HEK293 (cell line): ENCODE data around the gene UTP3.

Experiments
- CTCF ChIA-PET: fragments of 350-600 bp; formaldehyde crosslinking; extraction: SDS; loops from one replicate; lab custom pipeline; 2021; ENCODE audit warnings: antibody characterized with exemption; lab: Yijun Ruan, JAX
- POLR2A ChIA-PET: fragments of 300-600 bp; formaldehyde crosslinking; extraction: SDS; loops from one replicate; lab custom pipeline; 2020; ENCODE audit warnings: antibody characterized with exemption, inconsistent platforms; lab: Yijun Ruan, JAX
- H3K27ac ChIP-seq: fragments of 200-500 bp; sonication (Bioruptor generic); 2 replicates; pipeline ENCODE4 v1.5.1; 2014; ENCODE audit warnings: low read depth, low read length, control low read depth, inconsistent platforms; ENCODE audit errors: extremely low read depth
- H3K36me3 ChIP-seq, 2 experiments: fragments of 200-500 bp in 1 of 2; sonication (Bioruptor generic) in 1 of 2; 1 replicate in 1 of 2; 2 replicates in 1 of 2; pipeline ENCODE4 v1.5.1; 2014 to 2017; ENCODE audit warnings: inconsistent platforms in 2 of 2, low read length in 2 of 2; ENCODE audit not compliant: control insufficient read depth in 2 of 2, insufficient read depth in 1 of 2
- H3K4me1 ChIP-seq: fragments of 200-500 bp; sonication (Bioruptor generic); 2 replicates; pipeline ENCODE4 v1.5.1; 2014; ENCODE audit warnings: mild to moderate bottlenecking, low read length, inconsistent platforms; ENCODE audit not compliant: control insufficient read depth, insufficient read depth
- H3K4me3 ChIP-seq: 2 replicates; pipeline ENCODE4 v1.5.1; 2011; ENCODE audit warnings: low read depth, mild to moderate bottlenecking, control low read depth, low read length, moderate library complexity
- H3K9me3 ChIP-seq: fragments of 200-500 bp; sonication (Bioruptor generic); 2 replicates; pipeline ENCODE4 v1.5.1; 2014; ENCODE audit warnings: low read depth, low read length, inconsistent platforms; ENCODE audit not compliant: control insufficient read depth, insufficient read depth
- KLF1 ChIP-seq: fragments of 450-650 bp; formaldehyde crosslinking; IDR thresholded peaks from 2 replicates; pipeline ENCODE4 v1.5.1; 2016; ENCODE audit warnings: missing biosample characterization, missing genetic modification characterization
- MEIS1 ChIP-seq: sonication (generic); formaldehyde crosslinking; IDR thresholded peaks from 2 replicates; pipeline ENCODE4 v1.8.1; 2022; ENCODE audit warnings: missing genetic modification reagents, mild to moderate bottlenecking, borderline replicate concordance
- OVOL3 ChIP-seq: fragments of 450-650 bp; formaldehyde crosslinking; IDR thresholded peaks from 2 replicates; pipeline ENCODE4 v1.5.1; 2016; ENCODE audit warnings: missing biosample characterization, missing genetic modification characterization
- RBAK ChIP-seq: fragments of 450-650 bp; formaldehyde crosslinking; IDR thresholded peaks from 2 replicates; pipeline ENCODE4 v1.5.1; 2016; ENCODE audit warnings: missing biosample characterization, missing genetic modification characterization
- SP2 ChIP-seq: fragments of 450-650 bp; formaldehyde crosslinking; IDR thresholded peaks from 2 replicates; pipeline ENCODE4 v1.5.1; 2016; ENCODE audit warnings: missing biosample characterization, missing genetic modification characterization
- ZBTB21 ChIP-seq: fragments of 450-650 bp; formaldehyde crosslinking; IDR thresholded peaks from 2 replicates; pipeline ENCODE4 v1.5.1; 2017; ENCODE audit warnings: missing biosample characterization, missing genetic modification characterization
- ZBTB8A ChIP-seq: fragments of 450-650 bp; formaldehyde crosslinking; IDR thresholded peaks from 2 replicates; pipeline ENCODE4 v1.5.1; 2016; ENCODE audit warnings: missing biosample characterization, missing genetic modification characterization
- ZNF155 ChIP-seq: fragments of 450-650 bp; formaldehyde crosslinking; IDR thresholded peaks from 2 replicates; pipeline ENCODE4 v1.5.1; 2016; ENCODE audit warnings: missing biosample characterization, missing genetic modification characterization
- ZNF184 ChIP-seq: fragments of 450-650 bp; IDR thresholded peaks from 2 replicates; pipeline ENCODE4 v1.5.1; 2018; ENCODE audit warnings: missing biosample characterization, mild to moderate bottlenecking, missing genetic modification characterization
- ZNF473 ChIP-seq: fragments of 450-650 bp; formaldehyde crosslinking; IDR thresholded peaks from 2 replicates; pipeline ENCODE4 v1.5.1; 2017; ENCODE audit warnings: missing biosample characterization, missing genetic modification characterization
- ZNF530 ChIP-seq: fragments of 450-650 bp; formaldehyde crosslinking; IDR thresholded peaks from 2 replicates; pipeline ENCODE4 v1.5.1; 2016; ENCODE audit warnings: low read depth, missing biosample characterization, missing genetic modification characterization
- ZNF544 ChIP-seq: fragments of 450-650 bp; formaldehyde crosslinking; IDR thresholded peaks from 2 replicates; pipeline ENCODE4 v1.5.0; 2017; ENCODE audit warnings: missing biosample characterization, missing genetic modification characterization
- ZNF548 ChIP-seq: fragments of 450-650 bp; formaldehyde crosslinking; IDR thresholded peaks from 2 replicates; pipeline ENCODE4 v1.5.1; 2016; ENCODE audit warnings: missing biosample characterization, missing genetic modification characterization
- ZNF626 ChIP-seq: fragments of 450-650 bp; sonication (Bioruptor Pico); formaldehyde crosslinking; IDR thresholded peaks from 2 replicates; pipeline ENCODE4 v1.5.1; 2018; ENCODE audit warnings: missing biosample characterization, missing genetic modification characterization, inconsistent platforms
- ZNF670 ChIP-seq: fragments of 450-650 bp; formaldehyde crosslinking; IDR thresholded peaks from 2 replicates; pipeline ENCODE4 v1.5.1; 2016; ENCODE audit warnings: missing biosample characterization, missing genetic modification characterization, low read depth
- ZNF76 ChIP-seq: fragments of 450-650 bp; formaldehyde crosslinking; IDR thresholded peaks from 2 replicates; pipeline ENCODE4; 2016; ENCODE audit warnings: low read depth, missing biosample characterization, missing genetic modification characterization, borderline replicate concordance
- ZNF768 ChIP-seq: fragments of 450-650 bp; formaldehyde crosslinking; IDR thresholded peaks from 2 replicates; pipeline ENCODE4 v1.5.1; 2018; ENCODE audit warnings: missing biosample characterization, mild to moderate bottlenecking, missing genetic modification characterization
- ZNF791 ChIP-seq: fragments of 450-650 bp; formaldehyde crosslinking; IDR thresholded peaks from 2 replicates; pipeline ENCODE4 v1.5.1; 2016; ENCODE audit warnings: missing biosample characterization, missing genetic modification characterization
- TF ChIP-seq, protein P1 (sequence below): fragments of 450-650 bp; formaldehyde crosslinking; IDR thresholded peaks from 2 replicates; pipeline ENCODE4 v1.5.1; 2016; ENCODE audit warnings: missing biosample characterization, missing genetic modification characterization
- TF ChIP-seq, protein P2 (sequence below): fragments of 450-650 bp; IDR thresholded peaks from 2 replicates; pipeline ENCODE4 v1.5.1; 2018; ENCODE audit warnings: missing biosample characterization, mild to moderate bottlenecking, missing genetic modification characterization
- TF ChIP-seq, protein P3 (sequence below): fragments of 450-650 bp; formaldehyde crosslinking; IDR thresholded peaks from 2 replicates; pipeline ENCODE4 v1.5.1; 2017; ENCODE audit warnings: missing biosample characterization, missing genetic modification characterization
- TF ChIP-seq, protein P4 (sequence below): fragments of 450-650 bp; formaldehyde crosslinking; IDR thresholded peaks from 2 replicates; pipeline ENCODE4 v1.5.1; 2016; ENCODE audit warnings: missing biosample characterization, missing genetic modification characterization, borderline replicate concordance
- TF ChIP-seq, protein P5 (sequence below): fragments of 450-650 bp; formaldehyde crosslinking; IDR thresholded peaks from 2 replicates; pipeline ENCODE4 v1.5.1; 2016; ENCODE audit warnings: missing biosample characterization, missing genetic modification characterization

Gene UTP3

DNA sequence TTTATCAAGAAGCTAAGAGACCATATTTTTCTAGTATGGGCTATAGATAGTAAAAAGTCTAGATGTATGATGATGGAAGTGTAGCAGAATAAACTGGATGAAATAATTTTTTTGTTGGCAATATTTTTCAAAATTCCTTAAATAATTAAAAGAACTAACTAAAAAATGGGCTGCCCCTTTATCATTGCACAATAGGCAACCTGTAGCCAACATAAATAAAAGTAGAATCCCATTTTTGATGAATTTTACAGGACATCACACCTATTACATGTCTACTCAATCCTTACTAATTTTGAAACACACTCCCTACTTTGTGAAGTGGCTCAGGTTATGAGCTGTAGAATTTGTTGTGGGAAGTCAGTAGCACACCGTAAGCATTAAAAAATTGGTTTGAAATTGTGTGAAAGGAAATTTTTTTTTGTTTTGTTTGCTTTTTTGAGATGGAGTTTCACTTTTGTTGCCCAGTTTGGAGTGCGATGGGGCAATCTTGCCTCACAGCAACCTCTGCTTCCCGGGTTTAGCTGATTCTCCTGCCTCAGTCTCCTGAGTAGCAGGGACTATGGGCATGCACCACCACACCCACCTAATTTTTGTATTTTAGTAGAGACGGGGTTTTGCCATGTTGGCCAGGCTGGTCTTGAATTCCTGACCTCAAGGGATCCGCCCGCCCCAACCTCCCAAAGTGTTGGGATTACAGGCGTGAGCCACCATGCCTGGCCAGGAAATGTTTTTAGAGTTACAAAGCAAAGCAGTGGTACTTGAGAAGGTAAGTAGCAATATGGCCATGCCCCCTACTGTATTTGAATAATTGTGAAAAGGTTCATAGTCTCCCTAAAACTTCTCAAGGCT, 24.5 kb downstream of the UTP3 start:
- CTCF ChIA-PET, result no interaction called here
- TF ChIP-seq, protein P1, sequence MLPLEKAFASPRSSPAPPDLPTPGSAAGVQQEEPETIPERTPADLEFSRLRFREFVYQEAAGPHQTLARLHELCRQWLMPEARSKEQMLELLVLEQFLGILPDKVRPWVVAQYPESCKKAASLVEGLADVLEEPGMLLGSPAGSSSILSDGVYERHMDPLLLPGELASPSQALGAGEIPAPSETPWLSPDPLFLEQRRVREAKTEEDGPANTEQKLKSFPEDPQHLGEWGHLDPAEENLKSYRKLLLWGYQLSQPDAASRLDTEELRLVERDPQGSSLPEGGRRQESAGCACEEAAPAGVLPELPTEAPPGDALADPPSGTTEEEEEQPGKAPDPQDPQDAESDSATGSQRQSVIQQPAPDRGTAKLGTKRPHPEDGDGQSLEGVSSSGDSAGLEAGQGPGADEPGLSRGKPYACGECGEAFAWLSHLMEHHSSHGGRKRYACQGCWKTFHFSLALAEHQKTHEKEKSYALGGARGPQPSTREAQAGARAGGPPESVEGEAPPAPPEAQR (tag by site-specific recombination), result no peak
- TF ChIP-seq ZNF473 (tag by site-specific recombination), result no peak
- TF ChIP-seq ZNF791 (tag by site-specific recombination), result no peak
- TF ChIP-seq MEIS1, result no peak
- TF ChIP-seq, protein P2, sequence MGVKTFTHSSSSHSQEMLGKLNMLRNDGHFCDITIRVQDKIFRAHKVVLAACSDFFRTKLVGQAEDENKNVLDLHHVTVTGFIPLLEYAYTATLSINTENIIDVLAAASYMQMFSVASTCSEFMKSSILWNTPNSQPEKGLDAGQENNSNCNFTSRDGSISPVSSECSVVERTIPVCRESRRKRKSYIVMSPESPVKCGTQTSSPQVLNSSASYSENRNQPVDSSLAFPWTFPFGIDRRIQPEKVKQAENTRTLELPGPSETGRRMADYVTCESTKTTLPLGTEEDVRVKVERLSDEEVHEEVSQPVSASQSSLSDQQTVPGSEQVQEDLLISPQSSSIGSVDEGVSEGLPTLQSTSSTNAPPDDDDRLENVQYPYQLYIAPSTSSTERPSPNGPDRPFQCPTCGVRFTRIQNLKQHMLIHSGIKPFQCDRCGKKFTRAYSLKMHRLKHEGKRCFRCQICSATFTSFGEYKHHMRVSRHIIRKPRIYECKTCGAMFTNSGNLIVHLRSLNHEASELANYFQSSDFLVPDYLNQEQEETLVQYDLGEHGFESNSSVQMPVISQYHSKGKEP (tag by site-specific recombination), result no peak
- TF ChIP-seq, protein P3, sequence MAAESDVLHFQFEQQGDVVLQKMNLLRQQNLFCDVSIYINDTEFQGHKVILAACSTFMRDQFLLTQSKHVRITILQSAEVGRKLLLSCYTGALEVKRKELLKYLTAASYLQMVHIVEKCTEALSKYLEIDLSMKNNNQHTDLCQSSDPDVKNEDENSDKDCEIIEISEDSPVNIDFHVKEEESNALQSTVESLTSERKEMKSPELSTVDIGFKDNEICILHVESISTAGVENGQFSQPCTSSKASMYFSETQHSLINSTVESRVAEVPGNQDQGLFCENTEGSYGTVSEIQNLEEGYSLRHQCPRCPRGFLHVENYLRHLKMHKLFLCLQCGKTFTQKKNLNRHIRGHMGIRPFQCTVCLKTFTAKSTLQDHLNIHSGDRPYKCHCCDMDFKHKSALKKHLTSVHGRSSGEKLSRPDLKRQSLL, result no peak
- no peak for TF ChIP-seq RBAK
- TF ChIP-seq, protein P4, sequence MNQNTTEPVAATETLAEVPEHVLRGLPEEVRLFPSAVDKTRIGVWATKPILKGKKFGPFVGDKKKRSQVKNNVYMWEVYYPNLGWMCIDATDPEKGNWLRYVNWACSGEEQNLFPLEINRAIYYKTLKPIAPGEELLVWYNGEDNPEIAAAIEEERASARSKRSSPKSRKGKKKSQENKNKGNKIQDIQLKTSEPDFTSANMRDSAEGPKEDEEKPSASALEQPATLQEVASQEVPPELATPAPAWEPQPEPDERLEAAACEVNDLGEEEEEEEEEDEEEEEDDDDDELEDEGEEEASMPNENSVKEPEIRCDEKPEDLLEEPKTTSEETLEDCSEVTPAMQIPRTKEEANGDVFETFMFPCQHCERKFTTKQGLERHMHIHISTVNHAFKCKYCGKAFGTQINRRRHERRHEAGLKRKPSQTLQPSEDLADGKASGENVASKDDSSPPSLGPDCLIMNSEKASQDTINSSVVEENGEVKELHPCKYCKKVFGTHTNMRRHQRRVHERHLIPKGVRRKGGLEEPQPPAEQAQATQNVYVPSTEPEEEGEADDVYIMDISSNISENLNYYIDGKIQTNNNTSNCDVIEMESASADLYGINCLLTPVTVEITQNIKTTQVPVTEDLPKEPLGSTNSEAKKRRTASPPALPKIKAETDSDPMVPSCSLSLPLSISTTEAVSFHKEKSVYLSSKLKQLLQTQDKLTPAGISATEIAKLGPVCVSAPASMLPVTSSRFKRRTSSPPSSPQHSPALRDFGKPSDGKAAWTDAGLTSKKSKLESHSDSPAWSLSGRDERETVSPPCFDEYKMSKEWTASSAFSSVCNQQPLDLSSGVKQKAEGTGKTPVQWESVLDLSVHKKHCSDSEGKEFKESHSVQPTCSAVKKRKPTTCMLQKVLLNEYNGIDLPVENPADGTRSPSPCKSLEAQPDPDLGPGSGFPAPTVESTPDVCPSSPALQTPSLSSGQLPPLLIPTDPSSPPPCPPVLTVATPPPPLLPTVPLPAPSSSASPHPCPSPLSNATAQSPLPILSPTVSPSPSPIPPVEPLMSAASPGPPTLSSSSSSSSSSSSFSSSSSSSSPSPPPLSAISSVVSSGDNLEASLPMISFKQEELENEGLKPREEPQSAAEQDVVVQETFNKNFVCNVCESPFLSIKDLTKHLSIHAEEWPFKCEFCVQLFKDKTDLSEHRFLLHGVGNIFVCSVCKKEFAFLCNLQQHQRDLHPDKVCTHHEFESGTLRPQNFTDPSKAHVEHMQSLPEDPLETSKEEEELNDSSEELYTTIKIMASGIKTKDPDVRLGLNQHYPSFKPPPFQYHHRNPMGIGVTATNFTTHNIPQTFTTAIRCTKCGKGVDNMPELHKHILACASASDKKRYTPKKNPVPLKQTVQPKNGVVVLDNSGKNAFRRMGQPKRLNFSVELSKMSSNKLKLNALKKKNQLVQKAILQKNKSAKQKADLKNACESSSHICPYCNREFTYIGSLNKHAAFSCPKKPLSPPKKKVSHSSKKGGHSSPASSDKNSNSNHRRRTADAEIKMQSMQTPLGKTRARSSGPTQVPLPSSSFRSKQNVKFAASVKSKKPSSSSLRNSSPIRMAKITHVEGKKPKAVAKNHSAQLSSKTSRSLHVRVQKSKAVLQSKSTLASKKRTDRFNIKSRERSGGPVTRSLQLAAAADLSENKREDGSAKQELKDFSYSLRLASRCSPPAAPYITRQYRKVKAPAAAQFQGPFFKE, result no peak
- POLR2A ChIA-PET, result no interaction called here
- Histone ChIP-seq H3K4me1 (0 out of 2 replicates have a peak, but pooled peaks cover 4% of the 10 kb centered on the region), H3K9me3 (no peaks in the 10 kb centered on the region), H3K36me3 (no peaks in the 10 kb centered on the region), H3K27ac (no peak overlapping the region), H3K4me3 (no peak overlapping the region)

DNA sequence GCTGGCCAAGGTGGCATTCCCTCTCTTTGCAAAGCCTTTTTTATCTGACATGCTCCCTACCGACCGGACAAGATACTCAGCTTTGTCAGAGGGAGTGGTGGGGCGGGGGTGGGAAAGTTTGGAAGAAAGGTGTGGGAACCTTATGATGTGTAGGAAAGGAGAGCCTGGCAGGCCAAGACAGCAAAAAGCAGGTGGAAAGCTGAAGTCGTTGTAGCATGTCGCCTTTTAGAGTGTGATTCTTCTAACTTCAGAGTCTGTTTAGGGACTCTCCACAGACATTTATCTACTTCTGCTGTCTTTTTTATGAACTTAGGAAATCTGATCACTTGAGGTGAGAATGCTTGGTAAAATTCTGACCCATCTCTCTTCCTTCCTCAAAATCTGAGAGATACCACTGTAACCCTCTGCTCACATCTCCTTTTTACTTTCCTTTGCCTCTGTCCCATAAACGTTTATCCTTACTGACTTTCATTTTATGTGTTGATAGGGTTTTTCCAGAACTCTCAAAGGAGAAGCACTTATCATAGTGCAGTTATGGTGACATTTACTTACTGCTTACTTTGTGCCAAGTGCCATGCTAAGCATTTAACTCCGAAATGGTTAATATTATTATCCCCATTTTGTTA, 25.2 kb downstream of the UTP3 start:
- CTCF ChIA-PET, result interaction anchor here (0.6 kb wide), 1 partner anchor 61 kb away, joined by 3 read pairs; no protein-coding TSS in a partner anchor
- POLR2A ChIA-PET, result no interaction called here
- Histone ChIP-seq H3K4me3 (no peak overlapping the region), H3K27ac (no peak overlapping the region), H3K4me1 (0 out of 2 replicates have a peak, but pooled peaks cover 4% of the 10 kb centered on the region), H3K36me3 (no peaks in the 10 kb centered on the region), H3K9me3 (no peaks in the 10 kb centered on the region)
- TF ChIP-seq ZNF626 (no peak), ZNF670 (tag by site-specific recombination) (no peak), SP2 (no peak), KLF1 (no peak), ZNF548 (no peak), ZNF184 (tag by site-specific recombination) (no peak), ZNF768 (tag by site-specific recombination) (no peak), ZBTB21 (tag by site-specific recombination) (no peak), ZNF155 (tag by site-specific recombination) (no peak), ZBTB8A (tag by site-specific recombination) (no peak), ZNF544 (tag by site-specific recombination) (no peak), ZNF76 (tag by site-specific recombination) (no peak), OVOL3 (no peak), ZNF530 (tag by site-specific recombination) (no peak)
- TF ChIP-seq, protein P5, sequence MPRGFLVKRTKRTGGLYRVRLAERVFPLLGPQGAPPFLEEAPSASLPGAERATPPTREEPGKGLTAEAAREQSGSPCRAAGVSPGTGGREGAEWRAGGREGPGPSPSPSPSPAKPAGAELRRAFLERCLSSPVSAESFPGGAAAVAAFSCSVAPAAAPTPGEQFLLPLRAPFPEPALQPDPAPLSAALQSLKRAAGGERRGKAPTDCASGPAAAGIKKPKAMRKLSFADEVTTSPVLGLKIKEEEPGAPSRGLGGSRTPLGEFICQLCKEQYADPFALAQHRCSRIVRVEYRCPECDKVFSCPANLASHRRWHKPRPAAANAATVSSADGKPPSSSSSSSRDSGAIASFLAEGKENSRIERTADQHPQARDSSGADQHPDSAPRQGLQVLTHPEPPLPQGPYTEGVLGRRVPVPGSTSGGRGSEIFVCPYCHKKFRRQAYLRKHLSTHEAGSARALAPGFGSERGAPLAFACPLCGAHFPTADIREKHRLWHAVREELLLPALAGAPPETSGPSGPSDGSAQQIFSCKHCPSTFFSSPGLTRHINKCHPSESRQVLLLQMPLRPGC (tag by site-specific recombination), result no peak
